WI38 (cell line): Measurements from ENCODE around the gene TCEANC2.
A peak's percentile ranks its signal among the peaks of the same experiment; 100 is the strongest.

ENCODE experiments used
- H3K4me3 ChIP-seq: 2 replicates; pipeline ENCODE4 v1.5.1; 2011; ENCODE audit warnings: low read depth, mild to moderate bottlenecking, control low read depth, low read length
- TF ChIP-seq, protein P1 (sequence below): IDR thresholded peaks from 2 replicates; pipeline ENCODE4 v1.5.1; 2012; ENCODE audit warnings: low read depth, mild to moderate bottlenecking, control low read depth, low read length

TCEANC2 gene

DNA sequence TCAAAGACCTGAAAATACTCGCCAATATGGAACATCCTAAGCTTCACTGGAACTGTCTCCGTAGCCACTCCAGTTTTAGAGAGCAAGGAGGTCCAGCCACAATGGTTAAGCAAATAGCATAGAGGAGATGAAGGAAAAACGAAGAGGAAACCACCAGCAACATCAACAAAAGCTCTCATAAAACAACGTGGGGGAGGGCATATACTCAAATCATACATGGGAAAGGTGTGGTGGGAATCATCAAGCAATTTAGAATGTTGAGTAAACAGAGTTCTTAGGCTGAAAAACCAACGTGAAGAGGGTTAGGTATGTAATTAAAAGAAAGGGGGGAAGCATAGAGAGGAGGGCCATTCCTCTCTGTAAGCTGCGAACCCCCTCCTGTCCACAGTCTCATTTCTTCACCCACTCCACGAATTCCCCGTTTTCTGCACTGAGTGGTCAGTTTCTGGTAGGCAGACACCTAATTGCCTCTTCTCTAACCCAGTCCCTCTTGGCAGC is 1.4 kb upstream of the TCEANC2 start:
- peak overlapping the region; percentile 99 for H3K4me3 ChIP-seq
- TF ChIP-seq, protein P1, sequence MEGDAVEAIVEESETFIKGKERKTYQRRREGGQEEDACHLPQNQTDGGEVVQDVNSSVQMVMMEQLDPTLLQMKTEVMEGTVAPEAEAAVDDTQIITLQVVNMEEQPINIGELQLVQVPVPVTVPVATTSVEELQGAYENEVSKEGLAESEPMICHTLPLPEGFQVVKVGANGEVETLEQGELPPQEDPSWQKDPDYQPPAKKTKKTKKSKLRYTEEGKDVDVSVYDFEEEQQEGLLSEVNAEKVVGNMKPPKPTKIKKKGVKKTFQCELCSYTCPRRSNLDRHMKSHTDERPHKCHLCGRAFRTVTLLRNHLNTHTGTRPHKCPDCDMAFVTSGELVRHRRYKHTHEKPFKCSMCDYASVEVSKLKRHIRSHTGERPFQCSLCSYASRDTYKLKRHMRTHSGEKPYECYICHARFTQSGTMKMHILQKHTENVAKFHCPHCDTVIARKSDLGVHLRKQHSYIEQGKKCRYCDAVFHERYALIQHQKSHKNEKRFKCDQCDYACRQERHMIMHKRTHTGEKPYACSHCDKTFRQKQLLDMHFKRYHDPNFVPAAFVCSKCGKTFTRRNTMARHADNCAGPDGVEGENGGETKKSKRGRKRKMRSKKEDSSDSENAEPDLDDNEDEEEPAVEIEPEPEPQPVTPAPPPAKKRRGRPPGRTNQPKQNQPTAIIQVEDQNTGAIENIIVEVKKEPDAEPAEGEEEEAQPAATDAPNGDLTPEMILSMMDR: no peak

DNA sequence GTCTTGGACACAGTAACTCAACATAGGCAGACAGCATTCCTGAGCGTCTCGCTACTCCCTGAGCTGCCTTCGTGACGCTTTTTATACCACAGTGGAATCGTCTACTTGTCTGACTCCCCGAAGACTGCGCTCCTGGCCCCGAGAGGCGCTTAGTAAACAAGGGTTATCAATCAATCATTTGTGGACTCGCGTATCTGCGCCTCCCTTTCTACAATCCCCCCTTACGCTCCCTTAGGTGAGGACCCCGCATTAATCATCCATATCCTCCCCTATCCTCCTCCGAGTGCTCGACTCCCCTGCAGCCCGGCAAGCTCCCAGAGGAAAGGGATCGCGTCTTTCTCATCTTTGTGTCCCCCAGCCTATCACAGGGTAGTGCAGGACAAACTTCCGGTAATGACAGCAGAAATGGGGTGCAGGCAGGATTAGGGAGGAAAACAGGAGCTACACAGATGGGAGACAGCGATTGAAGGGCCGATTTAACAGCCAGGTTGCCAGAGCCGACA is 926 bp upstream of the TCEANC2 start:
- peak overlapping the region; percentile 99 for H3K4me3 ChIP-seq
- TF ChIP-seq, protein P1: no peak

DNA sequence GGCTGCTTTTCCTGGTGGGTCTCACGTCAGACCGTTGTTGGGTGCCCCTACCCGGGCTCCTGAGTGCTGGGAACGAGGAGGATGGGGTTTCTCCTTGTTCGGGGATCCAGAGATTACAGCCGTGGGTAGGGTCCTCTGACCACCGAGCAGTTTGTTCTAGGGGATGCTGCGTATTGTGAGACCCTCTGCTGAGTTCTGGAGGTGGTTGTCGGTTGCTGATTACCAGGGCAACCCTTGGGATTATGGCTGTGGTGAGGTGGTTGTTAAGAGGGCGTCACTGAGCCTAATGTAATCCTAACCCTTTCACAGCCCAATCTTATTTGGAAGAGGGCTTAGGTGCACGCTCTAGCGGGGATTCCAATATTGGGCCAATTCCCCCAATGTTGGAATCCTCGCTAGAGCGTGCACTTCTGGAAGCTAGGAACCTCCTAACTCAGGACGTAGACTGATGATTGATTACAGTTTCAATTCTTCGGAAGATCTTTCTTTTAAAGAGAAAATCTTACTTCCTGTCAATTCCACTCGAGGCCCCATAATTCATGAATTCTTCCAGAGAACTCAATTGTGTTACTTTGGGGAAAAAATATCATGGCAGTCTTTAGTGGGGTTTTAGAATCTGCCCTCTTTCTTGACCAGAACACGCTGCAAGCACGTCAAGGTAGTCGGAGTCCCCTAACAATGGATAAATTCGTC is 483 bp downstream of the TCEANC2 start:
- TF ChIP-seq, protein P1: no peak

DNA sequence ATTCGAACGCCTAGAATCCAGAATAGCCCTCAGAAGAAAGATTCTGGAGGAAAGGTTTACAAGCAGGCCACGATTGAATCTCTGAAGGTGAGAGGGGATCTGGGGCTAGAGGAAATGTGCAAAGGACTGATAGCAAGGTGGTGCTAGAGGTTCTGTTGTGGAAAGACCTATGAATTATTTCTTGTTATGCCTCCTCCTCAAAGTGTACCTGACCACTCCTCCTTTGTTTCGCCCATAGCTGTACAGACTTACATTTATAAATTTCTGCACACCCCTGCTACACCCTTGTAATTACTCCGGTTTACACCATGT is 986 bp downstream of the TCEANC2 start:
- TF ChIP-seq, protein P1: no peak
- H3K4me3 ChIP-seq: peak overlapping the region; percentile 99

More for the DNA sequence above, 483 bp downstream of the TCEANC2 start:
- peak overlapping the region; percentile 99 for H3K4me3 ChIP-seq

DNA sequence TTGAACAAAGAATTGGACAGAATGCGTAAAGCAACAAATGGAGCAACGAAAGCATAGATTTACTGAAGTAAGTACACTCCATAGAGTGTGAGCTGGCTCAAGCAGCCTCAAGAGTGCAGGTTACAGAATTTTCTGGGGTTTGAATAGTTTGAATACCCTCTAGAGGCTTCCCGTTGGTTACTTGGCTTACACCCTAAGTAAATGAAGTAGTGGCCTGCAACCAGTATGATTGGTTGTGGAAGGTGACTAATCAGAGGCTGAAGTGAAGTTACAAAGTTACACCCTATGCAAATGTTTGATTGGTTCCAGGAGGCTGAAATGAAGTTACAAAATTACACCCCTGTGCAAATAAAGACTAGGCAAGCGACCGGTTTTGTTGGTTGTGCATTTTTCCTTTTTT is 10.9 kb downstream of the TCEANC2 start:
- no peak overlapping the region for H3K4me3 ChIP-seq
- TF ChIP-seq, protein P1: no peak

DNA sequence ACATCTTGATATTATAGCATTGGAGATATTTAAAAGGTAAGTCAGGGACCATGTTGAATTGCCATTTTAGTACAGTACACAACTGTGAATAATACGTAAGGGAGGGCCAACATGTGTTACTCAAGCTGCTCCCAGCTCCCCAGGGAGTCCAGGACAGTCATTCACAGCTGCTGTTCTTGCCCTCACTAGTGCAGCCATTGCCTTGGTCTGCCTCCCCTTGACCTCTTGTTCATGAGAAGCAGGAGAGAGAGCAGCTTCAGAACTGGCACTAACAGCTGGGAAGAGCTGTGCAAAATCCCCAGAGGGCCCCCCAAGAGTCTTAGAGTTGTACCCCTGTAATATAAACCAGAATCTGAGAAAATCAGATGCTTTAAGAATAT is 16.4 kb downstream of the TCEANC2 start:
- TF ChIP-seq, protein P1: no peak
- no peak overlapping the region for H3K4me3 ChIP-seq

DNA sequence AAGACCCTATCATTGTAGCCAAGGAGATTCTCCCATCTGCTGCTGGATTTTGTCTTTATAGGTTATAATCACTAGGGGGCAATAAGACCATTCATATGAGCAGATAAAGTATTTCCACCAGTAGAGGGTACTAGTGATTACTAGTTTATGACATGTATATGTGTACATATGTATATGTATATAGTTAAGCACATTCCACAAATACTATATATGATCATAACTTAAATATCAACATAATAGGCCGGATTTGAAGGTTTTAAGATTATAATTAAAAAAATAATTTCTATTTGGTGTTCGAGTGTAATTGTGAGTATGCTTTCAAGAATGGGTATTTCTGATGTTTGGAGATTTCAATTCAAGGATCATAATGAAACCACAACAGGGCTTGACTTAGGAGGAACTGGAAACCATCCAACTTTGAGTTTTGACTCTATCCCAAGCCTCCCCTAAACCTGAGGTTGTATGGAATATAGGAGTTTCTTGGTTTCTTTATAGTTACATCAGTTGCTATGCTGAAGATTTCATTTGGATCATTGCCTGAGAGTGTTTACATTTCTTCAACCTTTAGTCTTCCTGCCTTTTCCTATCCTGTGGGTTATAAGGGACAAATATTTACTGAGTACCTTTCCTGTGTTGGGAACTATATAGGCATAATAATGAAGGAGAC is 16.9 kb downstream of the TCEANC2 start:
- H3K4me3 ChIP-seq: no peak overlapping the region
- TF ChIP-seq, protein P1: peak; percentile 51; the same call in 1 of the 2 replicates
